ENCODE results near the gene VAT1L. TPM values are rescaled to one million over a fixed set of nuclear protein-coding genes. Genes with fewer than 3 reads are reported as not detected.

VAT1L gene
- total and polyA plus RNA-seq, 10 of the 15 experiments (the other 5 are each of a cell fraction or from before 2014, with no cell fraction given) = 0.06 to 0.18 (median 0.10) TPM; not detected in 5

- no peaks in the 10 kb centered on the region for H3K9me3 ChIP-seq (replicated peaks; ENCODE audit: control insufficient read depth, insufficient read depth, low read length)
- H3K27me3 ChIP-seq (replicated peaks in 1 of 2; ENCODE audit: control insufficient read depth in 2 of 2, insufficient read depth in 2 of 2, low read length in 1 of 2) = no peaks in the 10 kb centered on the region
- 49% methylated on average over 4 of the region's 4 CpGs for WGBS (ENCODE audit: insufficient coverage, insufficient replicate concordance, low lambda C conversion rate, missing lambda C conversion rate)
- no peak overlapping the region for H3K4me2 ChIP-seq (ENCODE audit: control insufficient read depth, insufficient read depth)
- ChIA-PET RAD21 (ENCODE audit: unreplicated experiment) (no interaction called here), POLR2A (no interaction called here), CTCF (no interaction called here), SMC1A (ENCODE audit: uncharacterized antibody, unreplicated experiment) (no interaction called here)
- in situ Hi-C loops (cut with MboI) (no loop called here), intact Hi-C loops (cut with micrococcal nuclease; ENCODE audit: unreplicated experiment) (no loop called here)
- no TSS peak for BruUV-seq (replicated peaks)
- no peaks in the 10 kb centered on the region for H3K36me3 ChIP-seq (ENCODE audit: control insufficient read depth in 2 of 2, insufficient read depth in 2 of 2, low read length in 1 of 2)
- no peak overlapping the region for H3K4me3 ChIP-seq
- H3K27ac ChIP-seq (ENCODE audit: control insufficient read depth, insufficient read depth) = no peak overlapping the region
- H2AFZ ChIP-seq (ENCODE audit: control insufficient read depth, low read depth, low read length) = no peak overlapping the region
- no peak for FAIRE-seq
- H3K79me2 ChIP-seq (ENCODE audit: control insufficient read depth, insufficient read depth, low read length) = no peaks in the 10 kb centered on the region
- DNase-seq (ENCODE audit: low read depth, low spot score) = no peak
- no peak overlapping the region for H3K9ac ChIP-seq (ENCODE audit: control insufficient read depth, insufficient read depth, low read length)
- no peaks in the 10 kb centered on the region for H3K4me1 ChIP-seq (ENCODE audit: control insufficient read depth, insufficient read depth, low read length)
- no peak for ATAC-seq
- H4K20me1 ChIP-seq (ENCODE audit: control insufficient read depth, insufficient read depth) = peaks cover 2% of the 10 kb centered on the region; the same call in 1 of the 2 replicates
- TF ChIP-seq BCLAF1 (IDR thresholded peaks at IDR 0.05) (no peak), CBX3 (IDR thresholded peaks at IDR 0.05; ENCODE audit: borderline replicate concordance, low read depth) (no peak), ZNF592 (IDR thresholded peaks at IDR 0.05) (no peak), RCOR1 (conservative IDR thresholded peaks at IDR 0.05; ENCODE audit: low read depth, low read length) (no peak), EGR1 (IDR thresholded peaks at IDR 0.05; ENCODE audit: borderline replicate concordance in 1 of 2, low read depth in 2 of 2, low read length in 2 of 2) (no peak), DPF2 (IDR thresholded peaks at IDR 0.05) (no peak), MYC (IDR thresholded peaks at IDR 0.05; ENCODE audit: insufficient read depth, insufficient read length, insufficient replicate concordance, low read length, severe bottlenecking) (no peak), CTCF (IDR thresholded peaks at IDR 0.05 in 2 of 3, conservative IDR thresholded peaks at IDR 0.05 in 1 of 3; ENCODE audit: control insufficient read depth in 2 of 3, extremely low read depth in 1 of 3, insufficient read depth in 1 of 3, low read depth in 3 of 3, low read length in 3 of 3) (no peak), ELK1 (IDR thresholded peaks at IDR 0.05; ENCODE audit: low read depth, low read length) (no peak)
These were observed 34.7 kb downstream of the VAT1L start for GRCh38 chr16:77823067-77823466.
